Daoy (cell line): Measurements from ENCODE around the gene CYP2F1. TPM values are rescaled to one million over a fixed set of nuclear protein-coding genes. Genes with fewer than 3 reads are reported as not detected.
A peak's percentile ranks its signal among the peaks of the same experiment; 100 is the strongest.

ENCODE experiments used
- DNase-seq: peaks from one replicate; pipeline ENCODE4 v3.0.0-alpha.2; 2015; ENCODE audit warnings: low read depth
- total RNA-seq: library from RNA; depleted of rRNA; stranded (reverse); fragments of >200 nt; shearing (Covaris generic); gene quantifications from 2 replicates; pipeline ENCODE4 v1.2.3, GENCODE V29; 2014; rRNA removed

CYP2F1 gene
- total RNA-seq, 1 experiment from 2014 or later: not detected

DNA sequence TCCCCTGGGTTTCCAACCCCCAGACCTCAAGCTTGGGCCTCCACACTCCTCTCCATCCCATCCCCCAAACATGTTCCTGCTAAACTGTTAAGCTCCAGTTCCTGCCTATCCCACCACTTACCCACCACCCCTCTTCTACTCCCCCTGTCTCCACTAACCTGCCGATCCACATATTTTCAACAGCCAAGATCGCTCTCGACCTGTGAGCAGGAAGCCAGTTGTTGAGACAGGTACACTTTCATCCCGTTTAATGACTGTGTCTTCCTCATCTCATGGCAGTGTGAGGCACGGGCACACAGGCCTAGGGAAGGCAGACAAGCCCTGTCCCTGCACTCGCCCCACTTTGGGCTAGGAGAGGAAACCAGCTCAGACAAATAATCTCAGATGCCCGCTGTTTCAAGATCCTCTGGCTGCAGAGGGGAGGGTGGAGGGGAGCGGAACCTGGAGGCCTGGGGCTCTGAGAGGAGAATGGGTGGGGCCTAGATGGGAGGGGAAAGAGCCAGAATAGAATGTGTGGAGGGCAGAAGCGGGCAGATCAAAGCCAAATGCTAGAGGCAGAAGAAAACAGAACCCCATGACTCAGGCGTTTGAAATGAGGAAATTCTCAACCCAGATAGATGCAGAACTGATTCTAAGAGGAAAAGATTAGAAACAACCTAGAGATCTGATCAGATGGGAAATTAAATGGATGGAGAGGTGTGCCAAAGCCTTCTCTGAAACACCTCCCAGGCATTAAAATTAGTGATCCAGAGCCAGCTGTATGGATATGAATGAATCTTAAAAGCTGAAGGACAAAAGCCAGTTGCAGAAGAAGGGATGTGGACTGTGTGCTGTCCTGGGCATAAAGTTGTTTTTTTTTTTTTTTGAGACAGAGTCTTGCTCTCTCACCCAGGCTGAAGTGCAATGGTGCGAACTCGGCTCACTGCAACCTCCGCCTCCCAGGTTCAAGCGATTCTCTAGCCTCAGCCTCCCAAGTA is 61.9 kb downstream of the CYP2F1 start:
- peak; percentile 86 for DNase-seq

Other genes with a start within 250 kb of the CYP2F1 start
- not detected in 2 replicates for gene CYP2A7, start 232.2 kb upstream of the CYP2F1 start, total RNA-seq
- not detected in 2 replicates for gene CYP2B6, start 123.2 kb upstream of the CYP2F1 start, total RNA-seq
- gene CYP2A13, start 26.0 kb upstream of the CYP2F1 start, total RNA-seq: not detected in 2 replicates
- 0.77 and 5.0 TPM in 2 replicates for gene CYP2S1, start 78.8 kb downstream of the CYP2F1 start, total RNA-seq
- 170 and 174 TPM in 2 replicates for gene AXL, start 104.8 kb downstream of the CYP2F1 start, total RNA-seq
- gene HNRNPUL1, start 149.9 kb downstream of the CYP2F1 start, total RNA-seq: 148 and 172 TPM in 2 replicates
- gene CCDC97, start 195.7 kb downstream of the CYP2F1 start, total RNA-seq: 16.0 and 16.9 TPM in 2 replicates
- gene TGFB1, start 239.5 kb downstream of the CYP2F1 start, total RNA-seq: 9.1 and 35.6 TPM in 2 replicates
- 4.9 and 14.8 TPM in 2 replicates for gene B9D2, start 249.7 kb downstream of the CYP2F1 start, total RNA-seq